Measurements from ENCODE around the gene VSTM4.

- TF ChIP-seq POLR2A (IDR thresholded peaks at IDR 0.05) (no peak), CTCF (IDR thresholded peaks at IDR 0.05) (no peak)
These were observed 110.1 kb downstream of the VSTM4 start for GRCh38 chr10:49005270-49005669.

Data from heart left ventricle (tissue), 13 donors.